GM12892 (cell line): ENCODE data around the gene FBXL15.

Experiments used
- POLR2A ChIP-seq: IDR thresholded peaks from 2 replicates; pipeline ENCODE4 v1.6.1; 2011; ENCODE audit warnings: low read depth, low read length, control low read depth
- TAF1 ChIP-seq: IDR thresholded peaks from 2 replicates; pipeline ENCODE4 v1.6.1; 2011; ENCODE audit warnings: low read depth, mild to moderate bottlenecking, control low read depth, low read length, borderline replicate concordance

GRCh38 chr10:102406815-102407214 is 13.8 kb upstream of the FBXL15 start:
- TF ChIP-seq POLR2A (no peak), TAF1 (no peak)
